NCI-H1048 (cell line): ENCODE results near the gene PTCD2.

Experiments used
- DNase-seq: peaks from one replicate; lab custom pipeline; 2025; lab: John Stamatoyannopoulos, UW

PTCD2 gene

DNA sequence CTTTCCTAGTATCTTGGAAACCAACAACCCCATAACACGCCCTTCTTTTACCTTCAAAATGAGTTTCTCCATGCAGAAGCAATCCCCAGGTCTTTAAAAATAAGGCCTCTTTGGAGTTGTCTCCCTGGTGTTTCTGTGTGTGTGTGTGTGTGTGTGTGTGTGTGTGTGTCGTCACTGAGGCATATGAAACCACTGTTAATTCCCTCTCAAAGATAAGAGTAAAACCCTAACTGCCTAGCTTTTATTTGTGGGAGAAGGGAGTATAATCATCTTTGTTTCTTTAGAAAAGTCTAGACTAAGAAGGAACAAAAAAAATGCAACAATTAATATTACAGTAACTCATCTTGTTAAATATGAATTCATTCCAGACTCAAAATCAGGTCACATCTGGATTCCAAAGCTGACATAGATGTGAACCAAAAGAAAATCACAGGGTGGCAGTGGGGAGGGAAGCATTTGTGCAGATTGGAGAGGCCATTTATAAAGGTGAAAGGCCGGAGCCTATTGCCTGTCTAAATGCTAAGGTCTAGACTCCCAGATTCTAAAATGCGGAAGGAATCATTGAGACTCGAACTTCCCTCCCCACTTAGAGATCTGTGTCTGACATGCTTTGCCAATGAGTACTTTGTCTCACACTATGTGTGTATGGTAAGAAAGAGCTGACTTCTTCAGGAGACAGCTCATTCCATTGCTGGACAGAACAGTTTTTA lies 95.6 kb downstream of the PTCD2 start:
- no peak for DNase-seq

DNA sequence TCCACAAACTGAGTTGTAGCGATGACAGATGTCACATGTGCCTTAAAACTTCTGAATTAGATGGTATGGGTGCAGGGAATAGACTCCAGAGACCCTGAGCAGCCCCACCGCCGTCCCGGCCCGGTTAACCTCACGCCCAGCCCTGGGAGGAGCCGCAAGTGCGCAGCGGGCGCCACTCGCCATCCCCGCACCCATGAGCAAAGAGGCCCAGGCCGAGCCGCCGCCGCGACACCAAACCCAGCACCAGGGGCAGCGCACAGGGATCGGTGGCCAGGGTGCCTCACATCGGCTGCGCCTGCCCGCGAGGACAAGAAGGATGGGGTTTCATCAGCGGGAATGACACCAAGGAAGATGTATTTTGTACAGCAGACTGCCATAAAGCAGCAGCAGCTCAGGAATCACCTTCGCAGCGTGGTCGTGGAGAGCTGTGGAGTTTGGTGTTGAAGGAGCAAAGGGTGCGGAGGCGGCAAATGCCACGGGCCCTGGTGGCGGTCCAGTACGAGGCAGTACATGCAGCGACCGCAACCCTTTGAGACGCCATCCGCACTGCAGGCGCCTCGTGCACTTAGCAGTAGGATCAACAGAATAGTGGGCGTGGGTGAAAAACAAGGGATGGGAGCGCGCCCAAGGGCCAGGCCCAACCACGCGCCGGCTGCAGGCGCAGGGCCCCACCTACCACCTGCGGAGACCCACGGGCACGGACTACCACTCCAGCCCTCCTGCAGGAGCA lies 97.3 kb downstream of the PTCD2 start:
- DNase-seq, result no peak
